ENCODE results near the gene NKX2-2.

GRCh38 chr20:21513181-21513663 is 642 bp downstream of the NKX2-2 start:
- no peak for TF ChIP-seq CTCF (conservative IDR thresholded peaks at IDR 0.05; ENCODE audit: low read depth, low read length)
- TF ChIP-seq RAD21 (IDR thresholded peaks at IDR 0.05; ENCODE audit: low read length) = no peak
- no peak for TF ChIP-seq MAFK (IDR thresholded peaks at IDR 0.05; ENCODE audit: low read depth, low read length)
- no peak for TF ChIP-seq POLR2A (IDR thresholded peaks at IDR 0.05; ENCODE audit: low read depth, low read length)
- TF ChIP-seq FOS (IDR thresholded peaks at IDR 0.05; ENCODE audit: low read depth, low read length) = no peak
- TF ChIP-seq CHD1 (IDR thresholded peaks at IDR 0.05; ENCODE audit: low read depth, low read length) = no peak
- TF ChIP-seq RFX5 (IDR thresholded peaks at IDR 0.05; ENCODE audit: low read depth, low read length) = no peak
- TF ChIP-seq MAZ (IDR thresholded peaks at IDR 0.05; ENCODE audit: borderline replicate concordance, low read depth, low read length) = no peak
- no peak for TF ChIP-seq SMC3 (IDR thresholded peaks at IDR 0.05; ENCODE audit: low read depth, low read length)
- no peak for TF ChIP-seq RCOR1 (IDR thresholded peaks at IDR 0.05; ENCODE audit: insufficient replicate concordance, low read length)
- no peak for TF ChIP-seq BHLHE40 (IDR thresholded peaks at IDR 0.05; ENCODE audit: low read depth, low read length)
- no peak for TF ChIP-seq CEBPB (IDR thresholded peaks at IDR 0.05; ENCODE audit: low read depth, low read length)
